SH-SY5Y (cell line): Measurements from ENCODE around the gene KIN.

Experiments used
- GATA2 ChIP-seq: IDR thresholded peaks from 2 replicates; pipeline ENCODE4 v1.6.1; 2011; ENCODE audit warnings: mild to moderate bottlenecking, low read depth, low read length
- GATA3 ChIP-seq: IDR thresholded peaks from 2 replicates; pipeline ENCODE4 v1.6.1; 2011; ENCODE audit warnings: low read depth, mild to moderate bottlenecking, low read length, moderate library complexity

DNA sequence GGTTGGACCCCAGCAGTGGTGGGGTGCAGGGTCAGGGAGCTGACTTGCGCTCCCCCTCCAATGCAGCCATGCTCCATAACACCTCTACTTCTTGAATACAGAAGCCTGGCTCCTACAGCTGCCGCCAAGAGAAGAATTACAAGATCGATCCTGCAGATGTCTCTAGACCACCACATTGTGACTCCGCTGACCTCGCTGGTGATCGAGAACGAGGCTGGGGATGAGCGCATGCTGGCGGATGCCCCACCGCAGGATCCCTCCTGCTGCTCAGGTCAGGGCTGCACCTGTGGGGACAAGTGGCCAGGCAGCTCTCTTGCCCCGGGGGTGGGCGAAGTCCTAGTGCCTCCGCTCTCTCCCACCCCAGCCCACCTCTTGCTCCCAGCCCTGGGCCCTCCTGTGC, 53.0 kb downstream of the KIN start:
- no peak for TF ChIP-seq GATA2
- TF ChIP-seq GATA3: no peak
